SK-N-SH (cell line): Measurements from ENCODE around the gene ZNF579.

Experiments
- CTCF ChIP-seq: fragments of 200-600 bp; sonication (generic); IDR thresholded peaks from 2 replicates; pipeline ENCODE4 v1.6.1; 2017; ENCODE audit warnings: antibody characterized with exemption, mild to moderate bottlenecking, moderate library complexity
- GABPA ChIP-seq: IDR thresholded peaks from 2 replicates; pipeline ENCODE4 v1.4.0; 2012; ENCODE audit warnings: low read depth, mild to moderate bottlenecking
- POLR2AphosphoS5 ChIP-seq: IDR thresholded peaks from 2 replicates; pipeline ENCODE4 v1.6.1; 2012; ENCODE audit warnings: low read depth, low read length
- RAD21 ChIP-seq: IDR thresholded peaks from 2 replicates; pipeline ENCODE4 v1.6.1; 2012; ENCODE audit warnings: mild to moderate bottlenecking, low read length
- REST ChIP-seq: IDR thresholded peaks from 2 replicates; pipeline ENCODE4 v1.6.1; 2012; ENCODE audit warnings: mild to moderate bottlenecking, low read depth, low read length, moderate library complexity
- TF ChIP-seq, protein P1 (sequence below): fragments of 150-350 bp; IDR thresholded peaks from 2 replicates; pipeline ENCODE4 v1.6.1; 2016; ENCODE audit warnings: mild to moderate bottlenecking, low read depth, low read length

- TF ChIP-seq REST (no peak), RAD21 (no peak), GABPA (no peak), CTCF (no peak), POLR2AphosphoS5 (no peak)
- TF ChIP-seq, protein P1, sequence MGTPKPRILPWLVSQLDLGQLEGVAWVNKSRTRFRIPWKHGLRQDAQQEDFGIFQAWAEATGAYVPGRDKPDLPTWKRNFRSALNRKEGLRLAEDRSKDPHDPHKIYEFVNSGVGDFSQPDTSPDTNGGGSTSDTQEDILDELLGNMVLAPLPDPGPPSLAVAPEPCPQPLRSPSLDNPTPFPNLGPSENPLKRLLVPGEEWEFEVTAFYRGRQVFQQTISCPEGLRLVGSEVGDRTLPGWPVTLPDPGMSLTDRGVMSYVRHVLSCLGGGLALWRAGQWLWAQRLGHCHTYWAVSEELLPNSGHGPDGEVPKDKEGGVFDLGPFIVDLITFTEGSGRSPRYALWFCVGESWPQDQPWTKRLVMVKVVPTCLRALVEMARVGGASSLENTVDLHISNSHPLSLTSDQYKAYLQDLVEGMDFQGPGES, result no peak
Observed at GRCh38 chr19:55588738-55589137, 8.1 kb upstream of the ZNF579 start.
